PFSK-1 (cell line): ENCODE data around the gene NAV2.

Experiments used
- FOXP2 ChIP-seq: optimal IDR thresholded peaks from 2 replicates; pipeline ENCODE3; 2011; ENCODE audit warnings: borderline replicate concordance, control low read depth, inconsistent platforms; ENCODE audit not compliant: insufficient read depth; ENCODE audit errors: extremely low read length, extremely low read depth
- POLR2AphosphoS5 ChIP-seq: IDR thresholded peaks from 2 replicates; pipeline ENCODE4 v1.6.1; 2012; ENCODE audit warnings: low read depth, mild to moderate bottlenecking, control low read depth, low read length, moderate library complexity
- SIN3A ChIP-seq: IDR thresholded peaks from 2 replicates; pipeline ENCODE4 v1.6.1; 2012; ENCODE audit warnings: mild to moderate bottlenecking, low read length, moderate library complexity, borderline replicate concordance; ENCODE audit not compliant: insufficient read depth
- TAF1 ChIP-seq: IDR thresholded peaks from 2 replicates; pipeline ENCODE4 v1.6.1; 2012; ENCODE audit warnings: low read length, control low read depth, borderline replicate concordance; ENCODE audit not compliant: insufficient read depth
- TF ChIP-seq, protein P1 (sequence below), 2 experiments: IDR thresholded peaks; 2 replicates each; pipeline versions ENCODE4 v1.6.1 to v1.8.0; 2011 to 2012; ENCODE audit warnings: low read depth in 2 of 2, low read length in 2 of 2, control low read depth in 1 of 2, inconsistent platforms in 1 of 2, mild to moderate bottlenecking in 1 of 2, moderate library complexity in 1 of 2; ENCODE audit not compliant: insufficient read depth in 1 of 2

NAV2 gene

DNA sequence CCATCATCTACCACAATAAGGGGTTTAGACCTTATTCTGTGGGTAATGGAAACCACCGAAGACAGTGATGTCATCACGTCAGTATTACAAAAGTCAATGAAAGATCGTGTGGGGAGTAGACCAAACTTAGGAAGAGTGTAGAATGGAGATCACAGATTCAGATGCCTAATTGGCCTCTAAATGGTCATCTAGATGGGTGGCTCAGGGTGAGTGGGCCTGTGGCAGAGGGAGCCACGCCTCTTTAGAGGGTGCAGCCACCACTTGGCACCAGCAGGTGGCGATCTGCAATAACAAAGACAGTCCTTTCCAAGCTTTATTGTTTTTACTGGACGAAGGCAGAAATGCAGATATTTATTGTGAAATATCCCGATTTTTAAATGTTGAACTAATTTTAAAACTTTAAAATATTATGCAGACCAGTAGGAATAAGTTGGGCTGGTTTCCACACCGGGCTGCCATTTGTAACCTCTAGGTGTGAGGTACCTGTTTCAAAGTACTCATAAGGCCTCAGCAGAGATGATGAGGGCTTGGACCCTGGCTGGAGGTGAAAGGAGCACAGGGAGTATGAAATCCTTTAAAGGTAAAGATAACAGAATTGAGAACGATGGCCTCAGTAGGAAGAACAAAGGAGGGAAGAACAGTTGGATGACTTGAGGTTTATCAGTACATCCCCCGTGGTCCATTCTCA lies 225.7 kb downstream of the NAV2 start:
- TF ChIP-seq, protein P1, sequence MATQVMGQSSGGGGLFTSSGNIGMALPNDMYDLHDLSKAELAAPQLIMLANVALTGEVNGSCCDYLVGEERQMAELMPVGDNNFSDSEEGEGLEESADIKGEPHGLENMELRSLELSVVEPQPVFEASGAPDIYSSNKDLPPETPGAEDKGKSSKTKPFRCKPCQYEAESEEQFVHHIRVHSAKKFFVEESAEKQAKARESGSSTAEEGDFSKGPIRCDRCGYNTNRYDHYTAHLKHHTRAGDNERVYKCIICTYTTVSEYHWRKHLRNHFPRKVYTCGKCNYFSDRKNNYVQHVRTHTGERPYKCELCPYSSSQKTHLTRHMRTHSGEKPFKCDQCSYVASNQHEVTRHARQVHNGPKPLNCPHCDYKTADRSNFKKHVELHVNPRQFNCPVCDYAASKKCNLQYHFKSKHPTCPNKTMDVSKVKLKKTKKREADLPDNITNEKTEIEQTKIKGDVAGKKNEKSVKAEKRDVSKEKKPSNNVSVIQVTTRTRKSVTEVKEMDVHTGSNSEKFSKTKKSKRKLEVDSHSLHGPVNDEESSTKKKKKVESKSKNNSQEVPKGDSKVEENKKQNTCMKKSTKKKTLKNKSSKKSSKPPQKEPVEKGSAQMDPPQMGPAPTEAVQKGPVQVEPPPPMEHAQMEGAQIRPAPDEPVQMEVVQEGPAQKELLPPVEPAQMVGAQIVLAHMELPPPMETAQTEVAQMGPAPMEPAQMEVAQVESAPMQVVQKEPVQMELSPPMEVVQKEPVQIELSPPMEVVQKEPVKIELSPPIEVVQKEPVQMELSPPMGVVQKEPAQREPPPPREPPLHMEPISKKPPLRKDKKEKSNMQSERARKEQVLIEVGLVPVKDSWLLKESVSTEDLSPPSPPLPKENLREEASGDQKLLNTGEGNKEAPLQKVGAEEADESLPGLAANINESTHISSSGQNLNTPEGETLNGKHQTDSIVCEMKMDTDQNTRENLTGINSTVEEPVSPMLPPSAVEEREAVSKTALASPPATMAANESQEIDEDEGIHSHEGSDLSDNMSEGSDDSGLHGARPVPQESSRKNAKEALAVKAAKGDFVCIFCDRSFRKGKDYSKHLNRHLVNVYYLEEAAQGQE (IDR thresholded peaks at IDR 0.05; ENCODE audit: insufficient read depth in 1 of 2, low read depth in 2 of 2, low read length in 2 of 2) = no peak
- no peak for TF ChIP-seq TAF1
- TF ChIP-seq POLR2AphosphoS5 = no peak
- TF ChIP-seq SIN3A = no peak
- TF ChIP-seq FOXP2 = no peak

DNA sequence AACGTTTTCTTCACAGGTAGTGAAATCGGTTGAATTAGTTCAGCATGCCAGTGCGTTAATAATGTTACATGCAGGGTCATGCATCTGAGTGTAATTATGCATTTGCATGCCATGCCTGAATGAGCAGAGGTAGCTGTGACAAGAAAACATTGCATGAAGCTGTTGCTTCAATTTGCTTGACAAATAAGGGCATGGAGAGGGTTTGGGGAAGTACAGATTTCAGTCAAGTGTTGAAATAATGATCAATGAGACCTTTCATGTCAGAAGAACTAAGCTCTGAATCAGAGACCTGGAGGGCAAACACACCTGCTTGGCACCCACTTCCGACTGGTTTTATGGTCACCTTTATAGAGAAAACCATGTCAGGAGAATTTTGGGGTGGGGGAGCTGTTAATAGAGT lies 226.2 kb downstream of the NAV2 start:
- TF ChIP-seq, protein P1 (IDR thresholded peaks at IDR 0.05; ENCODE audit: insufficient read depth in 1 of 2, low read depth in 2 of 2, low read length in 2 of 2) = no peak
- no peak for TF ChIP-seq FOXP2
- TF ChIP-seq SIN3A = no peak

DNA sequence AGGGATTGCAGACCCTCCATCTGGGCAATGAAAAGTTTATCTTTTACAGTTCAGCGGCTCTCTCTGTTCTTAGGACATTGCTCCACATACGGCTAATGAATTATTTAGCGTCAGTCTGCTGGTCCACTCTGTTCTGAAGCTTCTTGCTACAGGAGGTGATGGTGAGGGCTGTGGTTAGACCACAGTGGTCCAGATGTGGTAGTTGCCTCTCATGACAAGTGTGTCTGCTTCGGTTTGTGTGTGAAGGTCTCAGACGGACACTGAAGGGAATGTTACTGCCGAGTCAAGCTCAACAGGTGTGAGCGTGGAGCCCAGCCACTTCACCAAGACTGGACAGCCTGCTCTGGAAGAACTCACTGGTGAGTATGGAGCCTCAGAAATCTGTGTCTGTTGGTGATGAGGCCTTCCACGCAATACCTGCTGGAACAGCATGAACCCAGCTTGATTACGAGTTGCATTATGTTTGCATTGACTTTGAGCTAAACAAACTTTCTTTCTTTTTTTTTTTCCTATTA lies 226.8 kb downstream of the NAV2 start:
- TF ChIP-seq TAF1 (no peak), SIN3A (no peak), POLR2AphosphoS5 (no peak), FOXP2 (no peak)
- TF ChIP-seq, protein P1 (IDR thresholded peaks at IDR 0.05; ENCODE audit: insufficient read depth in 1 of 2, low read depth in 2 of 2, low read length in 2 of 2) = no peak

DNA sequence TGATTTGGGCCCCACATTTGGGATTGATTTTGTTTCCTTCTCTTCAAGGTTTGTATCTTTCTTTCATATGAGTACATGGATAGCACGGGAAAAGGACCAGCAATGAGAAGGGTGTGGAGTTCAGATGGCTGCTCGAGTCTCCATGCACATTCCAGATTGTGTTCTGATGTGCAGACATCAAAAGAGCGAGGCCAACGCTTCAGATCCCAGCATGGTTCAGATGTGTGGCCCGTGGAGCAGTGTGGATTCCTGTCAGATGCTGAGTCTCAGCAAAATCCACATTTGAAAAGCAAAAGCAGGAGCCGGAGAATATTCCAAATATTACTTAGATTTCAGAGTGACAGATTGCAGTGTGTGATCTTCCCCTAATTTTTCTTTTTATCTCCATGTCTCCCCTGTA lies 228.2 kb downstream of the NAV2 start:
- TF ChIP-seq POLR2AphosphoS5 = no peak
- TF ChIP-seq SIN3A = no peak
- TF ChIP-seq, protein P1 (IDR thresholded peaks at IDR 0.05; ENCODE audit: insufficient read depth in 1 of 2, low read depth in 2 of 2, low read length in 2 of 2) = no peak
- no peak for TF ChIP-seq FOXP2
- TF ChIP-seq TAF1 = no peak

DNA sequence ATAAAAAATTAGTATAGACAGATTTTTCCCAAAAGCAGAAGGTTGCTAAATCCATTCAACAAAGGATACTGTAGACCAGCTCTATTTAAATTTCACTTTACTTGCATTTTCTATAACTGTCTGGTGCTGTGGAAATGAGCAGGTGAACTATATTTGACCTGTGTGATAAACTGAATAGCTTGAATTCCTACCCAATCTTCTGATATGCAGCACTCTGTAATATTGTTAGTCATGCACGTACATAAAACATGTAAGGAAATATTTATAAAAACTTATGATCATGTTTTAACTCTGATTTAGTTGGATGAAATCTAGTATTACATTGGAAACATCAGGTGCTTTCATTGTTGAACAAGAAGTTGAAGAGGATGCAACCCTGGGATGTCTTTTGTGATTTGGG lies 234.0 kb downstream of the NAV2 start:
- TF ChIP-seq, protein P1 (IDR thresholded peaks at IDR 0.05; ENCODE audit: insufficient read depth in 1 of 2, low read depth in 2 of 2, low read length in 2 of 2) = no peak
- TF ChIP-seq FOXP2 = no peak
- TF ChIP-seq TAF1 = no peak
- TF ChIP-seq SIN3A = no peak
- no peak for TF ChIP-seq POLR2AphosphoS5
